ENCODE results near the gene IQGAP2.

GRCh38 chr5:76471406-76471805, 68.3 kb downstream of the IQGAP2 start:
- TF ChIP-seq CTCF (IDR thresholded peaks at IDR 0.05), result no peak
- no peak for TF ChIP-seq POLR2A (IDR thresholded peaks at IDR 0.05)

Measured in right lobe of liver (tissue), 4 donors.